Peyer's patch (tissue), 4 donors: Measurements from ENCODE around the gene TBX3.

Experiments used
- POLR2A ChIP-seq, 2 donors: fragments of 450-650 bp; IDR thresholded peaks; one replicate each; pipeline ENCODE4 v1.5.1; 2017; ENCODE audit warnings: antibody characterized with exemption in 2 of 2, mild to moderate bottlenecking in 2 of 2, moderate library complexity in 2 of 2
- TF ChIP-seq, protein P1 (sequence below), 6 experiments: fragments of 450-650 bp in 4 of 6; fragments of 200-600 bp in 2 of 6; sonication (generic) in 1 of 6; IDR thresholded peaks; one replicate each; pipeline ENCODE4 v1.5.1; 2017 to 2019; ENCODE audit warnings: antibody characterized with exemption in 6 of 6, mild to moderate bottlenecking in 3 of 6, moderate library complexity in 1 of 6

DNA sequence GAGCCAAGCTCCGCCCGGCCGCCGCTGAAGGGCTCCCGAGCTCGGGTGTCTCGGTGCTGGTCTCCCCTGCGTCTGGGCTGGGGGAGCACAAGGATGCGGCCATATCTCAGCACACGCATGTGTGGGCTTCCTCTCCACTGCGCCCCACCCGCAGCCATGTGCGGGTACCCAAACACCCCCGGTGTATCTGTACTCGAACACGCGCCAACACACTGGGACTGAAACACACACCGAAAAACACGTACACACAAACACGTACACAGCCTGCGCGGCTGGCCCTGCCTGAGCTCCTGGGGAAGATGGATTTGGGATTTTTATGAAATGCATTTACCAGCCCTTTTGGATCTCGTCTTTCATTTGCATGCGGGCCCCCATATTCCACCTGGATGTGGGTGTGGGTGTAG lies 897 bp upstream of the TBX3 start:
- TF ChIP-seq, protein P1, sequence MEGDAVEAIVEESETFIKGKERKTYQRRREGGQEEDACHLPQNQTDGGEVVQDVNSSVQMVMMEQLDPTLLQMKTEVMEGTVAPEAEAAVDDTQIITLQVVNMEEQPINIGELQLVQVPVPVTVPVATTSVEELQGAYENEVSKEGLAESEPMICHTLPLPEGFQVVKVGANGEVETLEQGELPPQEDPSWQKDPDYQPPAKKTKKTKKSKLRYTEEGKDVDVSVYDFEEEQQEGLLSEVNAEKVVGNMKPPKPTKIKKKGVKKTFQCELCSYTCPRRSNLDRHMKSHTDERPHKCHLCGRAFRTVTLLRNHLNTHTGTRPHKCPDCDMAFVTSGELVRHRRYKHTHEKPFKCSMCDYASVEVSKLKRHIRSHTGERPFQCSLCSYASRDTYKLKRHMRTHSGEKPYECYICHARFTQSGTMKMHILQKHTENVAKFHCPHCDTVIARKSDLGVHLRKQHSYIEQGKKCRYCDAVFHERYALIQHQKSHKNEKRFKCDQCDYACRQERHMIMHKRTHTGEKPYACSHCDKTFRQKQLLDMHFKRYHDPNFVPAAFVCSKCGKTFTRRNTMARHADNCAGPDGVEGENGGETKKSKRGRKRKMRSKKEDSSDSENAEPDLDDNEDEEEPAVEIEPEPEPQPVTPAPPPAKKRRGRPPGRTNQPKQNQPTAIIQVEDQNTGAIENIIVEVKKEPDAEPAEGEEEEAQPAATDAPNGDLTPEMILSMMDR (IDR thresholded peaks at IDR 0.05), result no peak
- no peak for TF ChIP-seq POLR2A (IDR thresholded peaks at IDR 0.05)
